Esophagus muscularis mucosa (tissue), 4 donors: ENCODE data around the gene TAS2R50.

Source experiments
- EP300 ChIP-seq: sonication (generic); formaldehyde crosslinking; IDR thresholded peaks from one replicate; pipeline ENCODE4 v1.6.1; 2017; ENCODE audit warnings: antibody characterized with exemption
- POLR2A ChIP-seq: fragments of 450-650 bp; IDR thresholded peaks from one replicate; pipeline ENCODE4 v1.6.1; 2017; ENCODE audit warnings: antibody characterized with exemption, moderate library complexity, mild to moderate bottlenecking, low read depth
- TF ChIP-seq, protein P1 (sequence below), 3 experiments: fragments of 200-600 bp in 2 of 3; fragments of 450-650 bp in 1 of 3; sonication (generic) in 2 of 3; IDR thresholded peaks; one replicate each; pipeline ENCODE4 v1.5.1; 2017 to 2019; ENCODE audit warnings: antibody characterized with exemption in 3 of 3, mild to moderate bottlenecking in 2 of 3, moderate library complexity in 1 of 3

DNA sequence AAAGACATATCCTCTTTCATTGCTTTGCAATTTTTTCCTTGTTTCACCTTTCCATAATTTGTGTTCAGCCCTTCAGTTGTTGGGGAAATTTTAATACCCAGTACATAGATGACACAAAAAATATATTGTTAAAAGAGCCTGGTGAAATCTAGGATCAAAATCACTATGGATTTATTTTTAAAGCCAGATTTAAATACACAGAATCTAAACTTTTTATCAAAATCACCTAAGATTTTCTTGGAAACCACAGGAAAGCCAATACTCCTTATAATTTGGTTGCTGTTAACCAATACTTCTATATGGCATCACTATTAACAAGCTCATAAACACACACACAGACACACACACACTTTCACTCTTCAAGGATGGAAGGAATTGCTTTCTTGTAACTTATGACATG lies 11.5 kb upstream of the TAS2R50 start, which contains the start of gene TAS2R20:
- TF ChIP-seq, protein P1, sequence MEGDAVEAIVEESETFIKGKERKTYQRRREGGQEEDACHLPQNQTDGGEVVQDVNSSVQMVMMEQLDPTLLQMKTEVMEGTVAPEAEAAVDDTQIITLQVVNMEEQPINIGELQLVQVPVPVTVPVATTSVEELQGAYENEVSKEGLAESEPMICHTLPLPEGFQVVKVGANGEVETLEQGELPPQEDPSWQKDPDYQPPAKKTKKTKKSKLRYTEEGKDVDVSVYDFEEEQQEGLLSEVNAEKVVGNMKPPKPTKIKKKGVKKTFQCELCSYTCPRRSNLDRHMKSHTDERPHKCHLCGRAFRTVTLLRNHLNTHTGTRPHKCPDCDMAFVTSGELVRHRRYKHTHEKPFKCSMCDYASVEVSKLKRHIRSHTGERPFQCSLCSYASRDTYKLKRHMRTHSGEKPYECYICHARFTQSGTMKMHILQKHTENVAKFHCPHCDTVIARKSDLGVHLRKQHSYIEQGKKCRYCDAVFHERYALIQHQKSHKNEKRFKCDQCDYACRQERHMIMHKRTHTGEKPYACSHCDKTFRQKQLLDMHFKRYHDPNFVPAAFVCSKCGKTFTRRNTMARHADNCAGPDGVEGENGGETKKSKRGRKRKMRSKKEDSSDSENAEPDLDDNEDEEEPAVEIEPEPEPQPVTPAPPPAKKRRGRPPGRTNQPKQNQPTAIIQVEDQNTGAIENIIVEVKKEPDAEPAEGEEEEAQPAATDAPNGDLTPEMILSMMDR (IDR thresholded peaks at IDR 0.05), result no peak
- no peak for TF ChIP-seq EP300
- TF ChIP-seq POLR2A, result no peak
